HG02870 (cell line): ENCODE data around the gene SMURF2.

Source experiments
- ATAC-seq: cut with Tn5 transposase; IDR thresholded peaks from one replicate; pipeline ENCODE4 v1.9.1; 2021; ENCODE audit warnings: mild to moderate bottlenecking, moderate library complexity; ENCODE audit not compliant: unreplicated experiment

Gene SMURF2

DNA sequence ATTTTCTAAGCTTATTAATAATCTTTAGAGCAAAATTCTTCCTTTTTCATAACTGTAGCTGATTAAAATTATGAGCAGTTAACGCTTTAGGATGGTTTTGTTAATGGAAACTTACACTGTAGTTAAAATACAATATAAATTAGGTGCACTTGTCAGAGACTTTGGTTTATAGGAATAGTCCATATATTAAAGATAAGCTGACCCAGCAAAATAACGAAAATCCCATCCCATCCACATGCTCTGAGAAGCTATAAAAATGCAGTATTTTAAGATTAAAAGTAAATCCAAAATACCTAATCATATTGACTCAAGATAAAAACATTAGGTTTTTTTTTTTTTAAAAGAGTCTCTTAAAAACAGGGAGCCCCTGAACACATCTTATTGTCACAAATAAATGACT is 117.4 kb downstream of the SMURF2 start:
- no peak for ATAC-seq

GRCh38 chr17:64540118-64540776 is 121.9 kb downstream of the SMURF2 start:
- no peak for ATAC-seq

GRCh38 chr17:64538508-64539130 is 123.5 kb downstream of the SMURF2 start:
- no peak for ATAC-seq

DNA sequence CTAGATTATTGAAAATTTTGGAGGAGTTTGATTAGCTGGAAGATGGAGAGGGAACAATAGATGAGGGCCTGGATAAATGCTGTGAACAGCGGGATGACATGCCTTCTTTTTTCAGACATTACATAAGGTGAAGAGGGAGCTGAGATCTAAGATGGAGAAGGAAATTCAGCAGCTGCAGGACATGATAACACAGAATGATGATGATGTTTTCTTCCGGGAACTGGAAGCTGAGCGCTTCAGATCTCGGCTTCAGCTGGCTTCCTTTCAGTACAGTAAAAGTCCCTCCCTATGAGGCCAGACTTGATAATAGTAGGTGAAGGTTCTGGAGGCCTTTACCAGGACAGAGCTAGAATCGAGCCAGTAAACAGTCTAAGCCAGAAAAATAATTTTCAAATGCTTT is 124.6 kb downstream of the SMURF2 start:
- ATAC-seq = no peak

DNA sequence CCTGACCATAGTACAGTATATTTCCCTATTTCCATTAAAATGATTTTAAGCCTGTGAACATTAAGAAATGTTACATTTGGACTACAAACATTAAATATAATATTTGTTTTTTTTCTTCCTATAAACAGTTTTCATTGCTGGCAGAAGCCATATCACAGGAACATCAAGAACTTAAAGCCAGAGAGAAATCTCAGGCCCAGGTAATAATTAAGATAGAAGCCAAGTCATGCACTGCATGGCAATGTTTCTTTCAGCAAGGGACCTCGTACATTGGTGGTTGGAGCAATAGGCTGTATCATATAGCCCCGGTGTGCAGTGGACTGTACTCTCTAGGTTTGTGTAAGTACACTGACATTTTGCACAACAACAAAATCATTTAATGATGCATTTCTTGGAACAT is 125.2 kb downstream of the SMURF2 start:
- no peak for ATAC-seq

GRCh38 chr17:64535357-64535756 is 126.8 kb downstream of the SMURF2 start:
- no peak for ATAC-seq

- no peak for ATAC-seq
Measured at GRCh38 chr17:64534187-64534586, 127.9 kb downstream of the SMURF2 start.

DNA sequence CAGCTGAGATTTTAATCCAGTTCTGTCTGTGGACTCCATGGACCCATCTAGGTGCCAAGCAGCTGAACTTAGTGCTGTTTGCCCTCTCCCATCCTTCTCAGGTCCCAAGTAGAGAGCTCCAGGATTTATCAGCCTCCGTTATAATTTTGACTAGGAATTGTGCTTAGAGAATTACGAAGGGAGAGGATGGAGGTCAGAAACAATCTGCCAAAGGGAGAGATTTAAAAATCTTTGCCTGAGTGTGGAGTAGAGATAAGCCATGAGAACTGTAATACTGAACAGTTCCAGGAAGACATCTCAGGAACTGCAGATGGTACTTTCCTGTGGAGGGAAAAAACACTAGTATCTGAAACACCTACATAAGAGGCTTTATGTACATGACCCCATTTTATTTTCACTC is 128.3 kb downstream of the SMURF2 start:
- ATAC-seq = no peak

DNA sequence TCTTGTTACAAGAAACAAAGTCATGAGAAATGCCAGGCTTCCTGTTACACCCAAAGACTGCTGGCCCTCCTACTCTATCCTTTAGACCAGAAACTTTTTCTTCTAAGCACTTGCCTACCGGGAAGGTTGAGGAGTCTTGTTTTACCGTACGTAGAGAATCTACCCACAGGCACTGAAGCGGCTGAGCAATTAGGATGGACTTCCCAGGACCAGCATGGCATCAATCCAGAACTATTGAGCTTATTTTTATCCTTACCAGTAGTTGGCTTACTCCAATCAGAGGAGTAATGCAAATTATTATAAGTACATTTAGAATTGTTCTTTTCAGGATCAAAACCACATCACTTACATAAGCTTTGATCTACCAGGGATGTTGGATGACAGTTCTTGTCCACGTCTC is 129.7 kb downstream of the SMURF2 start:
- ATAC-seq = no peak

DNA sequence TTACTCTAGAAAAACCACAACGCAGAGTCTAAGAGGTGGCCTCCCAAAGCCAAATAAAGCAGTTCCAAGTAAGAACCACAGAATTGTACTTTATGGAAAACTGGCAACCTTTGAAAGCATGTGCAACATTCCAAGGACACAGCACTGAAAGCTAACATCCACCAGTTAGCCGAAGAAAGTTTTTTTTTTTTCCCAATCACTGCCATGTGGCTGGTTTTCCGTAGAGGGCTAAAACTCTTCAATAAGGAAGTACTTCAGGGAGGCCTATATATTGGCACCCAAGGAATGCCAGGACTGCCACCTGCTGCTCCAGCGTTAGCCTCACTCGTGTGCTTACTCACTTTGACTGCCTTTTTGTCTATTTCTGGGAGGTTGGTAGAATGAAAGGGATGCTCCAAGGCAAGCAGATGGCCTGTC is 130.1 kb downstream of the SMURF2 start:
- ATAC-seq = no peak

GRCh38 chr17:64529221-64529620 is 132.9 kb downstream of the SMURF2 start:
- no peak for ATAC-seq

GRCh38 chr17:64527914-64528313 is 134.2 kb downstream of the SMURF2 start:
- no peak for ATAC-seq

DNA sequence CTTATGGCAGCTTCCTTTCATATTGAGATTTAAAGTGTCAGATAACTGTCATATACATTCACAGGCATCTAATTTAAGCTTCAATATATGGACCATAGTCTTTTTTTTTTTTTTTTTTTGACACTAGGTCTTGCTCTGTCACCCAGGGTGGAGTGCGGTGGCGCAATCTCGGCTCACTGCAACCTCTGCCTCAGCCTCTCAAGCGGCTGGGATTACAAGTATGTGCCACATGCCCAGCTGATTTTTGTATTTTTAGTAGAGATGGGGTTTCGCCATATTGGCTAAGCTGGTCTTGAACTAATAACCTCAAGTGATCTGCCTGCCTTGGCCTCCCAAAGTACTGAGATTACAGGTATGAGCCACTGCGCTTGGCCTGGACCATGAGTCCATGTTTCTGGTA is 141.7 kb downstream of the SMURF2 start:
- ATAC-seq = no peak

DNA sequence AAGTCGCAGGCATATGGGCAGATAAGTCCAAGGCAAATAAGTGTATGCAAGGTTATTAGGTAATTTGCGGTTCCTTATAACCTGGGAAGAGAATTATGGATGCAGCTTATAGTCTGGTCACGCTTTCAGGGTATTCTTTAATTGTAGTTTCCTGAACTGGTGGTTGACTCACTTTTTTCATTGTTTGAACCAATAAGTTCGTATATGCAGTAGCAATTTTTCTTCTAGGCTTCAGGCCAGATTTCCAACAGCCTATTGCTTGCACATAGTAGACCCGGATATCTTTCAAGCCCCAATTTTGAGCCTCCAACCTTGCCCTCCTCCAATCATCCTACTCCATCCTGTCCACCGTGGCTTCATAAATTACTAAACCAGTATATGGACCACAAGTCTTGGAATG is 142.5 kb downstream of the SMURF2 start:
- ATAC-seq = no peak

GRCh38 chr17:64515829-64516228 is 146.3 kb downstream of the SMURF2 start:
- no peak for ATAC-seq

DNA sequence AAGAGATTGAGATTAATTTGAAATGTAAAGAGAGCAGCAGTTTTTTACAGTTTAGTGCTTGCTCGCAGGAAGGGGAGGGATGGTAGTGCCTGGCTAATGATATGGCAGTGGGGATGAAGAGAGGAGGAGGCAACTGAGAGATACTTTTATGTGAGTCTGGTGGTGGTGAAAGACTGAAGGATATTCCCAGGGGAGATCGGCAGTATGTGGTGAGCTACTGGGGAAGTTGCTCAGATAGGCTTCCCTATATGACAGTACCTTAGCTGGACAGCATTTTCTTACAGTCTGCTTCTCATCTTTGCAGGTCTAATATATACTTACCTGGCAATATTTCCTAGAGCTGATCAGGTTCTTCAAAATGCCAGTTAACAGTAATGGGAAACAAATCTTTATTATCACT is 146.7 kb downstream of the SMURF2 start:
- ATAC-seq = no peak

DNA sequence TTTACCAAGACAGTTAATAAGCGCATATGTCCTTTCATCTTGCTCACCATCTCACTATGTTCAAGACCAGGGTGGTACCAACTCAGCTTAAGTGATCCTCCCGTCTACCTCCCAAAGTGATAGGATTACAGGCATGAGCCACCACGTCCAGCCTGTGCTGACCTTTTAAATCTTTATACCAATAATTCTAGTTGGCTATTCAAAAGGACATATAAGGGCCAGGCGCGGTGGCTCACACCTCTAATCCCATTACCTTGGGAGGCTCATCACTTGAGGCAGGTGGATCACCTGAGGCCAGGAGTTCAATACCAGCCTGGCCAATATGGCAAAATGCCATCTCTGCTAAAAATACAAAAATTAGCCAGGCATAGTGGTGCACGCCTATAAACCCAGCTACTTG is 152.9 kb downstream of the SMURF2 start:
- ATAC-seq = no peak

- no peak for ATAC-seq
Measured at GRCh38 chr17:64508683-64509082, 153.4 kb downstream of the SMURF2 start.

- ATAC-seq = peak; percentile 10
Measured at GRCh38 chr17:64507413-64507782, 154.7 kb downstream of the SMURF2 start.

DNA sequence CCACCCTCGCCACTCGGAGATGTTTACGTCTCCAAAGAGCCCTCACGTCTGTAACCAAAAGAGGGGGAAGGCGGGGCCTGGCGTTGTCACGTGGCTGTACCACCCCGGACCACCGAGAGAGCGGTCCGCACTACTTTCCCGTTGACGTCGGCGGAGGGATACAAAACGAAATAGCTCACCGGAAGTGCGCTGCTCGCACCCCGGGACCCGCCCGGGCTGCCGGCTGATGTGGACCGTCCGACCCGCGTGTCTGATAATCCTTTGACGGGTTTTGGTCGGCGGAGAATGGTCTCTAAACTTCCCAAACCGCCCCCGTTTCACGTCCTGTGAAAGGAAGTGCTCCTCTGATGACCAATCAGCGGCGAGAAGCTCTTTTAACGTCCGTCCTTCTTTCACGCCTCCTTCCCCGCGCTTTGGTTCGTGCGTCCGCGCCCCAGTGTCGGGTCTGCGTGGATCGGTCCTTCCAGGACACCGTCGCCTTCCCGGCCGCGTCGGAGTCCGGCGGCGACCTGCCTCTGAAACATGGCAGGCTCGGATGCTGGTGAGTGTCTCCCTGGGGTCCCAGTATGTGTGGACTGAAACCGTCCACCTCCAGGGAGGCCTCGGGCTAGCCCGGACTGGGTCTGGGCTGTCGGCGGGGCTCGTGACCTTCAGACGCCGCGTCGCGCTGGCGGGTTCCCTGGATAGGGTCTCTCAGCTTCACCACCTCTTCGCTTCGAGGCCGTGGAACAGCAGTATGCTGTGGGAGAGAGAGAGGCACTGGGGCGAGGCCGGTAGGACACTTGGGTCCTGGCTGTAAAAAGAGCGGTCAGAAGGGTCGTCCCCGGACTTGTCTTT is 155.3 kb downstream of the SMURF2 start, which contains the start of gene CEP95:
CEP95 (plus strand) TSS at position 402 of the 837 bp plus-strand sequence; CDS start at position 523, 121 bp downstream.
- peak; percentile 59 for ATAC-seq

DNA sequence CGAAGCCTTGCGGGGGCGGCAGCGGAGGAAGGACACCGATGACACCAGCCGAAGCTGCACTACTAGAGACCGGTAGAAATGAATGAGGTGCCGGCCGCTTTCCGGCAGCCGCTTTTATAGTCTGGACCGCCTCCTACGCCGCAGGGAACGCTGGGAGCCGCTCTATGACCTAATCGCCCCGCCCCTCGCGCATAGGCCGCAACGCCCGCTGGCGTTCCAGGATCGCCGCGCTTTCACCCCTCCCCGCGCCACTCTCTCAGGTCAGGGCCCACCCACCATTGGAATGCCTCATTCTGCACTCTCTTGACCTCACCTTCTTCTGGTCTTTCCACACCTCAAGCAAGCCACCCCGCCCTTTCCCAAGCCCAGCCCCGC is 155.9 kb downstream of the SMURF2 start, which contains the start of gene DDX5:
DDX5 (minus strand) TSS at position 89 of the 375 bp plus-strand sequence. CDS start 170 bp downstream, outside the sequence.
- peak; percentile 54 for ATAC-seq
